PFSK-1 (cell line): ENCODE results near the gene BAG2.

Experiments used
- FOXP2 ChIP-seq: optimal IDR thresholded peaks from 2 replicates; pipeline ENCODE3; 2011; ENCODE audit warnings: borderline replicate concordance, control low read depth, inconsistent platforms; ENCODE audit not compliant: insufficient read depth; ENCODE audit errors: extremely low read length, extremely low read depth
- POLR2AphosphoS5 ChIP-seq: IDR thresholded peaks from 2 replicates; pipeline ENCODE4 v1.6.1; 2012; ENCODE audit warnings: low read depth, mild to moderate bottlenecking, control low read depth, low read length, moderate library complexity
- SIN3A ChIP-seq: IDR thresholded peaks from 2 replicates; pipeline ENCODE4 v1.6.1; 2012; ENCODE audit warnings: mild to moderate bottlenecking, low read length, moderate library complexity, borderline replicate concordance; ENCODE audit not compliant: insufficient read depth
- TAF1 ChIP-seq: IDR thresholded peaks from 2 replicates; pipeline ENCODE4 v1.6.1; 2012; ENCODE audit warnings: low read length, control low read depth, borderline replicate concordance; ENCODE audit not compliant: insufficient read depth
- TF ChIP-seq, protein P1 (sequence below), 2 experiments: IDR thresholded peaks; 2 replicates each; pipeline versions ENCODE4 v1.6.1 to v1.8.0; 2011 to 2012; ENCODE audit warnings: low read depth in 2 of 2, low read length in 2 of 2, control low read depth in 1 of 2, inconsistent platforms in 1 of 2, mild to moderate bottlenecking in 1 of 2, moderate library complexity in 1 of 2; ENCODE audit not compliant: insufficient read depth in 1 of 2

Gene BAG2

DNA sequence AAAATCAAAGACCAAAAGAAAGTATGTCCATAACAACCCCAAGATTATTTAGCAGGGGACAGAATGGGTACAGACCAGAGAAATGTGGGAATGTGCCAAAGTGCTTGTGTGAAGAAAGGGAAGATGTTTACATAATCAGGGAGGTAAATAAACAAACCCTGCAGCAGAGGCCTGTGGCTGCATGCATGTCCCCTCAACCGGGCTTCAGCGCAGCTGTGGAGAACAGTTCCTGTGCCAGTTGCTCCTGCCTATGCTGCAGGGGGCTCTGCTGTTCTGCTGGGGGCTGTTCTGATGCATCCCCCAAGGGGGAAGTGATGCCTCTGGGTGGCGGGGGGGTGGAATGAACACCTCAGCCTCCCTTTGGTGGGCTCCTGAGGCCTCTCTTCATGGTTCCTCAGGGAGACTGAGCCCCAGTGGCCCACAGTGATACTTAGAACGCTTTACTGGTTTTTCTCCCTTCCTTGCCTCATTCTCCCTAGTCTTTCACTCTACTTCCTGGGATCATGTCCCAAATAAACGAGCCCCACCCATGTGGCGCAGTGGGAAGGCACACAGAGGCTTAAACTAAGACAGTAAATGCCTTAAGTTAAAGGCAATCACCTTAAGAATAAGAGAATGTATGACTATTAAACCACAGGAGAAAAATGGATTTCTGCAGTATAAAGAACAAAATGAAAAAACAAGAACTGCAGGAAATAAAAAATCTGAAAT is 27.0 kb downstream of the BAG2 start:
- no peak for TF ChIP-seq TAF1
- TF ChIP-seq FOXP2 = peak; percentile 31

- no peak for TF ChIP-seq SIN3A
- TF ChIP-seq TAF1 = no peak
- no peak for TF ChIP-seq FOXP2
- no peak for TF ChIP-seq POLR2AphosphoS5
- TF ChIP-seq, protein P1, sequence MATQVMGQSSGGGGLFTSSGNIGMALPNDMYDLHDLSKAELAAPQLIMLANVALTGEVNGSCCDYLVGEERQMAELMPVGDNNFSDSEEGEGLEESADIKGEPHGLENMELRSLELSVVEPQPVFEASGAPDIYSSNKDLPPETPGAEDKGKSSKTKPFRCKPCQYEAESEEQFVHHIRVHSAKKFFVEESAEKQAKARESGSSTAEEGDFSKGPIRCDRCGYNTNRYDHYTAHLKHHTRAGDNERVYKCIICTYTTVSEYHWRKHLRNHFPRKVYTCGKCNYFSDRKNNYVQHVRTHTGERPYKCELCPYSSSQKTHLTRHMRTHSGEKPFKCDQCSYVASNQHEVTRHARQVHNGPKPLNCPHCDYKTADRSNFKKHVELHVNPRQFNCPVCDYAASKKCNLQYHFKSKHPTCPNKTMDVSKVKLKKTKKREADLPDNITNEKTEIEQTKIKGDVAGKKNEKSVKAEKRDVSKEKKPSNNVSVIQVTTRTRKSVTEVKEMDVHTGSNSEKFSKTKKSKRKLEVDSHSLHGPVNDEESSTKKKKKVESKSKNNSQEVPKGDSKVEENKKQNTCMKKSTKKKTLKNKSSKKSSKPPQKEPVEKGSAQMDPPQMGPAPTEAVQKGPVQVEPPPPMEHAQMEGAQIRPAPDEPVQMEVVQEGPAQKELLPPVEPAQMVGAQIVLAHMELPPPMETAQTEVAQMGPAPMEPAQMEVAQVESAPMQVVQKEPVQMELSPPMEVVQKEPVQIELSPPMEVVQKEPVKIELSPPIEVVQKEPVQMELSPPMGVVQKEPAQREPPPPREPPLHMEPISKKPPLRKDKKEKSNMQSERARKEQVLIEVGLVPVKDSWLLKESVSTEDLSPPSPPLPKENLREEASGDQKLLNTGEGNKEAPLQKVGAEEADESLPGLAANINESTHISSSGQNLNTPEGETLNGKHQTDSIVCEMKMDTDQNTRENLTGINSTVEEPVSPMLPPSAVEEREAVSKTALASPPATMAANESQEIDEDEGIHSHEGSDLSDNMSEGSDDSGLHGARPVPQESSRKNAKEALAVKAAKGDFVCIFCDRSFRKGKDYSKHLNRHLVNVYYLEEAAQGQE (IDR thresholded peaks at IDR 0.05; ENCODE audit: insufficient read depth in 1 of 2, low read depth in 2 of 2, low read length in 2 of 2) = no peak
Measured at GRCh38 chr6:57201718-57202117, 29.6 kb downstream of the BAG2 start.

DNA sequence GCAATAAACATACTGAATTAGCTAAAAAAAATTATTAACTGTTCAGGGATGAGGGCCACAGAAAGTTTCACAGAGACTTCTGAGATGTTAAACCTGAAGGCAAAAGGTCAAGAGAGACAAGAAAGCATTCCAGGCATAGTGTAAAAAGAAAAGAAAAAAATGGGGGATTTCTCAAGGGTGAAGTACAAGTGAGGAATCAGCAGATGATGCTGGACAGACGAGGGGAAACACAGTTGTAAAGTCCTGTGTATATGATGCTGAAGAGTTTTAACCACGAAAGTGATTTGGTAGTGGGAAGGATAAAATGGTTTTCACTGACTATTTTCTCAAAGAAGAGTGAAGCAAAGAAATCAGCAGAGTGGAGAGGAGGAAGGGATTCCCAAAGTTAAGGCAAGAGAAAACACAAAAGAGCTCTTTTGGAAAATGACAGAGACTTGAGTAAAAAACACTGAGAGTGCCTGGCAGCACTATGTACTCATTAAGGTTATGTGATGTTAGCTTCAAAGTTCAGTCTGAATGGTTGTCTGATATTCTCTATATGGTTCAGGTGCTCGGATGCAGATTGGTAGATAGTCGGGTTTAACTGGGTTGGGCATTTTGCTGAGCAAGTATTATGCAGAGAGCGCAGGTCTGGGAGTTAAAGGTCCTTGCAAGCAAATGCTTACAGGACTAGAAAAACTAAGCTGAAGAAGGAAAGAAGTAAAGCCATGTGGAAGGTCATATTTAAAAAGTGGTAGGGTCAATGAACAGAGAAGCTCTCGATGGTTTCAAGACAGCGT is 33.6 kb downstream of the BAG2 start:
- no peak for TF ChIP-seq SIN3A
- TF ChIP-seq POLR2AphosphoS5 = no peak
- no peak for TF ChIP-seq TAF1
- TF ChIP-seq, protein P1 (IDR thresholded peaks at IDR 0.05; ENCODE audit: insufficient read depth in 1 of 2, low read depth in 2 of 2, low read length in 2 of 2) = no peak
- TF ChIP-seq FOXP2 = no peak

- TF ChIP-seq POLR2AphosphoS5 = no peak
- no peak for TF ChIP-seq TAF1
- TF ChIP-seq SIN3A = no peak
- no peak for TF ChIP-seq FOXP2
- TF ChIP-seq, protein P1 (IDR thresholded peaks at IDR 0.05; ENCODE audit: insufficient read depth in 1 of 2, low read depth in 2 of 2, low read length in 2 of 2) = no peak
Measured at GRCh38 chr6:57207141-57207540, 35.0 kb downstream of the BAG2 start.

GRCh38 chr6:57207872-57208271 is 35.7 kb downstream of the BAG2 start:
- TF ChIP-seq SIN3A (no peak), TAF1 (no peak), POLR2AphosphoS5 (no peak), FOXP2 (no peak)
- TF ChIP-seq, protein P1 (IDR thresholded peaks at IDR 0.05; ENCODE audit: insufficient read depth in 1 of 2, low read depth in 2 of 2, low read length in 2 of 2) = no peak
